HEK293T (cell line): ENCODE results near the gene HEG1.

Experiments used
- ELF4 ChIP-seq: fragments of 450-650 bp; IDR thresholded peaks from 2 replicates; pipeline ENCODE4 v1.6.1; 2017; ENCODE audit warnings: antibody characterized with exemption
- FOXK2 ChIP-seq: fragments of 450-650 bp; IDR thresholded peaks from 2 replicates; pipeline ENCODE4 v1.6.1; 2016; ENCODE audit warnings: mild to moderate bottlenecking
- TARDBP ChIP-seq: fragments of 450-650 bp; IDR thresholded peaks from 2 replicates; pipeline ENCODE4 v1.6.1; 2016
- ZNF384 ChIP-seq: fragments of 450-650 bp; IDR thresholded peaks from 2 replicates; pipeline ENCODE4 v1.6.1; 2016

- TF ChIP-seq FOXK2 (no peak), TARDBP (no peak), ELF4 (no peak), ZNF384 (no peak)
Observed at GRCh38 chr3:125103406-125103805, 47.6 kb upstream of the HEG1 start.
